DMS53 treated with DMSO at 0.1 percent for 48 hours (cell line): ENCODE measurements around the gene TMEM179.

Experiments used
- DNase-seq: peaks from one replicate; lab custom pipeline; 2025; ENCODE audit not compliant: unreplicated experiment; lab: John Stamatoyannopoulos, UW

TMEM179 gene

GRCh38 chr14:104573930-104574329, 30.6 kb downstream of the TMEM179 start:
- no peak for DNase-seq

- DNase-seq: no peak
Measured at GRCh38 chr14:104572668-104573067, 31.9 kb downstream of the TMEM179 start.

GRCh38 chr14:104572024-104572626, 32.4 kb downstream of the TMEM179 start:
- DNase-seq: no peak

GRCh38 chr14:104571246-104571645, 33.3 kb downstream of the TMEM179 start:
- DNase-seq: no peak

- no peak for DNase-seq
Measured at GRCh38 chr14:104569435-104569834, 35.1 kb downstream of the TMEM179 start.

- DNase-seq: no peak
Measured at GRCh38 chr14:104568620-104569019, 36.0 kb downstream of the TMEM179 start.

GRCh38 chr14:104567957-104568225, 36.7 kb downstream of the TMEM179 start:
- no peak for DNase-seq

- no peak for DNase-seq
Measured at GRCh38 chr14:104567141-104567956, 37.2 kb downstream of the TMEM179 start.

- DNase-seq: no peak
Measured at GRCh38 chr14:104564744-104565679, 39.6 kb downstream of the TMEM179 start.

GRCh38 chr14:104563742-104564615, 40.6 kb downstream of the TMEM179 start:
- peak; percentile 4 for DNase-seq

- DNase-seq: no peak
Measured at GRCh38 chr14:104563191-104563741, 41.3 kb downstream of the TMEM179 start.

GRCh38 chr14:104562606-104563005, 42.0 kb downstream of the TMEM179 start:
- no peak for DNase-seq

GRCh38 chr14:104561632-104562495, 42.7 kb downstream of the TMEM179 start:
- no peak for DNase-seq

- no peak for DNase-seq
Measured at GRCh38 chr14:104561124-104561557, 43.4 kb downstream of the TMEM179 start.

- no peak for DNase-seq
Measured at GRCh38 chr14:104560586-104560945, 44.0 kb downstream of the TMEM179 start.

- no peak for DNase-seq
Measured at GRCh38 chr14:104559804-104560585, 44.6 kb downstream of the TMEM179 start.

- DNase-seq: no peak
Measured at GRCh38 chr14:104559028-104559803, 45.4 kb downstream of the TMEM179 start.
